ENCODE measurements around the gene ATP9B.

Gene ATP9B

DNA sequence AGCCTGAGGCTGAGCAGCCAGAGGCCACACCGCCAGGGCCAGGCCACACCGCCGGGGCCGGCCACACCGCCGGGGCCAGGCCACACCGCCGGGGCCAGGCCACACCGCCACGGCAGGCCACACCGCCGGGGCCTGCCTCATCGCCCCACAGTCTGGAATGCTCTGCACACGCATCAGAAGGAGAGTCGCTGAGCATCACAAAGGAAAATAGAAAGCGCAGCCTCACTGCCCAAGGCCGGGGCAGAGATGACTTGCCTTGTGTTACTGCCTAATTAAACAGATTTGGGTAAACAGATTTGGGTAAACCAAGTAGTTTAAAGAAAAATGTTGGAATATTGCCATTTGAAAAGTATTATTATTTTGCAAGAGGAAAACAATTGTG, 316.1 kb downstream of the ATP9B start:
- DNase-seq: no peak

DNA sequence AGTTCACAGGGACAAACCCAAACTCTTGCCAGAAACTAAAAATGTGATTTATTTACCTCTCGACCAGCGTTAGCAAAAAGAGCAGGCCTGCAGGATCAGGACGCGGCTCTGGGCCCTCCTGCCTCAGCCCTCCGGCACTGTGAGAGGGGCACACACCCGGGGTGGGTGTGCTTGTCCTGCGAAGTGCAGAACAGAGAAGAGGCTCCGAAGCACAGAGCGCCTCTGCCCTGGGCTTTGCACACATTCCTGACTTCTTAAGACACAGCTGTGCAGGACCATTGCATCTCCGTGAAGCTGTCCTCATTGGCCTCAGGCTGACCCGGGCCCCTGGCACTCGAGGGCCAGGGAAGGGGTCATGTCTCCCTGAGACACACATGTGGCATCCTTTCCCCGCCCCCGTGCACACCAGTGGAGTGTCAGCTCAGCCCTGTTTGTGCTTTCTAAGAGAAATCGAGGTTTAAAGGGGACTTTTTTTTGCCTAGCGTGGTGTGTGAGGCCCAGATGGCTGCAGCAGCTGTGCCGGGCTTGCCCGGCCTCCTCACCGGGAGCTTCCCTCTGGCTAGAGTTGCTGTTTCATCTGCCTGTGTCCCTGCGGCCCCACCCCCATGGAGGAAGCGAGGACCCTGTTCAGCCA, 316.6 kb downstream of the ATP9B start:
- no peak for DNase-seq

DNA sequence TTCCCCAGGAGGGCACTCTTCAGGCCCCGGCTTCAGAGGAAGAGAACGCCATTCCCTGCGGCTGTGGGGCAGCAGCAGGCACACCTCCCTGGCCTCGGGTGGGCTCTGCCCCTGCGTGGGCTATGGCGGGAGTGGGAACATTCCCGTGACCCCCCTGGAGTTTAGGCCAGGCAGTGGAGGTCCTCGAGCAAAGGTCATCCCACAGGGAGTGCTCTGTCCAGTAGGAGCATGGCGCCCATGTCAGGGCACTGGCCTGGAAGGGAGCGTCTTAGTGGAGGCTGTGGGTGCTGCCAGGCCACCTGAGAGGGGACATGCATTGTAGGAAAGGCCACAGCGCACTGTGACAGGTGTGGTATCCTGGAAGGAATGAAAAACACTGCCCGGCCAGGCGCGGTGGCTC, 317.4 kb downstream of the ATP9B start:
- no peak for DNase-seq

DNA sequence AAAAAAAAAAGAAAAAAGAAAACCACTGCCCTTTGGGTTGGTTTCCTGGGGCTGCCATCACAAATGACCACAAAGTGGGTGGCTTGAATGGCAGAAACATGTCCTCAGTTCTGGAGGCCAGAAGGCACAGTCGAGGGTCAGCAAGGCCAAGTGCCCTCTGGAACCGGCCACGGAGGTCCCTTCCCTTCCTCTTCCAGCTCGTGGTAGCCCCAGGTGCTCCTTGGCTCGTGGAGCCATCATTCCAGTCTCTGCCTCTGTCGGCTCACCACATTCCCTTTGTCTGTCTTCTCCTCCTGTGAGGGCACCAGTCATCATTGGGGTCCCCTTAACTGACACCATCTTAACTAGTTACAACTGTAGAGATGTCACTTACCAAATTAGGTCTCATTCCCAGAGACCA, 318.0 kb downstream of the ATP9B start:
- no peak for DNase-seq

DNA sequence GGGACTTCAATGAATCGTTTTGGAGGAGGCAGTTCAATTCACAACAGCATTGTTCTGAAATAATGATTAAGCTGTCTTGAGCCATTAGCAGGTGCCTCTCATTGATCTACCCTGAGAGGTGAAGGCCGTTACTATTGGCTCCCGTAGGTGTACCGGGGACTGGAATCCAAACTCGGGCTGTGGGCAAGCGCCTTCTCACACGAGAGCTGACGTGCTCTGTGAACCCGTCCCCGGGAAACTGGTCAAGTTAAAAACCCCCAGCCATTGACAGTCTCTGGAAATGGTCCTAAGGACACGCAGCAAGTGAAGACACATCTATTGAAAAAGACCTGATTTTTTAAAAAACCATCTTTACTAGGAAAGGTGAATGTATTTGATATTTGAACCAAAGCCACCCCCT, 318.4 kb downstream of the ATP9B start:
- no peak for DNase-seq

DNA sequence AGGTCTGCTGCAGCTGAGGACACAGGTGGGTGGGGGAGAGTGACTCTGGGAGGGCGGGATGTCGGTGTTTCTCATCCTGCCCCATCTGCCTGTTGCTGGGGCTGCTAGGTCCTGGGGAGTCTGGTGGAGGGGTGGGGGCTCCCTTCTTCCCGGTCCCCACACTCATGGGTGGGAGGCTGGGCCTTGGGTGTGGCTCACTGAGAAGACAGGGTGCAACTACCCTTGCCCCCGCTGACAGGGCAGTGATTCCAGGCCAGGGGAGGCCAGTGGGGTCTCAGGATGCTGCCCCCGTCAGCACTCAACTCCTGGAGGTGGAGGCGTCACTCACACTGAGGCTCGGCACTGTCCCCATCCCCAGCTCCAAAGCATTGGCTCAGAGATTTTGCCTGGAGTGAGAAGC, 318.8 kb downstream of the ATP9B start:
- no peak for DNase-seq

DNA sequence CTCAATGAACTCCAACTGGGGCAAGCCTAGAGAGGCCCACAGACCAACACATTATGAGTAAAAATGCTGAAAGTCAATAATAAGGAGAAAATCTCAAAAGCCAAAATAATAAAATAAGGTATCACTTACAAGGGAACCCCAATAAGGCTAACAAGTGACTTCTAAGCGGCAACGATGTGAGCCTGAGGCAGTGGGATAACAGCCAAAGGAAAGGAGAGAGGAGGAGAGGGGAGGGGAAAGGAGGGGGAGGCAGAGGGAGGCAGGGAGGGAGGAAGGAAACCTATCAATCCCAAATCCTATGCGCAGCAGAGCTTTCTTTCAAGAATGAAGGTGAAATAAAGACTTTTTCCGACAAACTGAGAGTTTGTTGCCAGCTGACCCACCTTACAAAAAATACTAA, 320.5 kb downstream of the ATP9B start:
- DNase-seq: no peak

DNA sequence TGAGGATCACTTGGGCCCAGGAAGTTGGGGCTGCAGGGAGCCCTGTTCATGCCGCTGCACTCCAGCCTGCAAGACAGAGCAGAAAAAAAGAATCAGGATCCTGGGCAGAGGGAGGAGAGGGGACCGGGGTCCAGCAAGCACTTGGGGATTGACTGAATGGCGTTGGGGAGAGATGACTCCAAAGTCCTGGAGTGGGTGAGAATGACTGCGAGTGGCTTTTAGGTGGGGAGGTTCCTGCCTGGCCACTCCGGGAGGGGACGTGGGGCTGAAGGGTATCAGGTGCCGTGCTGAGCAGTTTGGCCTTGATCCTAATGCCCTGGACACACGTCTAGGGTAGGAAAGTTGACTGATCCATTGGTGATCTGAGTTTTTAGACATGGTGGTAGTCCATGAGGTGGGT, 323.0 kb downstream of the ATP9B start:
- no peak for DNase-seq

DNA sequence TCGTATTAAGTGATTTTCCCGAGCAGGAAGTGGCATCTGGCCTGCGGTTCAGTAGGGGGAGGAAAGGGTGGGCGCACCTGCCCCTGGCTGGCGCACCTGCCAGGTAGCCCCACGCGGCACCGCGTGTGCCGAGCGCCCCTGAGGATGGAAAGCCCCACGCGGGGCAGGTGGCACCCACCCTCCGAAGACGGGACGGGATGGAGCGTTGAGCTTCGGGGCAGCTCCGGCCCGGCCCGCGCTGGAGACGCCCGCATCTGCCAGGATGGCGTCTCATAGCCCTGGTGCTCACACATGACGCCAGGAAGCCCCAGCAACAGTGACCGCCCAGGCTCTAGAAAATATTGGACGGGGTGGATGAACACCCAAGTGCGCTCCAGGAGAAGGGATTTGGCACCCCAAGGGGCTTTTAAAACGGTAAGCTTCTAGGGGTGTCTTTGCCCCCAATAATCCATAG, 324.0 kb downstream of the ATP9B start:
- peak; percentile 69 for DNase-seq

DNA sequence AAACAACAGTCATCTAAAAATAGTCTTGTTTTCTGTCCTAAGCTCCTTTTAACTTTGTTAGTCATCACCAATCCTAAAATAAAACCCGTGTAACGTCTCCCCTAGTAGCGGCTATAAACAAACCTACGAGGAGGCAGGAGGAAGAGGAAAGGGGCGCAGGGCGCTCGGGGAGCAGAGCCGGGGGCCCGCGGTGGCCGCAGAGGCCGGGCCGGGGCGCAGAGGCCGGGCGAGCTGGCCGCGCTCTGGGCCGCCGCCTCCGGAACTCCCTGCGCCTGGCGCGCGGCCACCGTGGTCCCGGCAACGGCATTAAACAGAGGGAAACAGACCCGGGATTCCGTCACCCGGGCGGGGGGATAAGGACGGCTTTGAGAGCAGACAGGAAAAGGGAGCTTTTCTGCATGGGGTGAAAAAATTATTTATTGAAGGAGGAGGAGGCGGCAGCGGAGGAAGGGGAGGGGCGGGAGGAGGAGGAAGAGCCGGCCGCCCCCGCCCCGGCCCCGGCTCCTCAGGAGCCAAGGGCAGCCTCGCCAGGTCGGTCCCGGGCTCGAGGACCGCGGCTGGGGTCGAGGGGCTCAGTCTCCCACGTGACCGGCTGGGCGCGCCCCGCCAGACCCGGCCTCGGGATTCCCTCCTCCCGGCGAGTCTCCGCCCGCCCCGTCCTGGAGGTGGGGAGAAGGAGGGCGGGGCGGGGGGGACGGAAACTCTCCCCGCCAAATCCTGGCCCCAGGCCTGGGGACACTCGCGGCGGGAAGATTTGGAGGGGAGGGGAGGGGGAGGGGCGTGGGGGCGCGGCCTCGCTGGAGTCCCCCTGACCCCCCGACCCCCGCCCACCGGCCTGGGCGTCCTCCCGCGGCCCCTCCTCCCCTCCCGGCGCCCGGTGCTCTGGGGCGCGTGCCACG, 324.7 kb downstream of the ATP9B start:
- DNase-seq: peak; percentile 95

DNA sequence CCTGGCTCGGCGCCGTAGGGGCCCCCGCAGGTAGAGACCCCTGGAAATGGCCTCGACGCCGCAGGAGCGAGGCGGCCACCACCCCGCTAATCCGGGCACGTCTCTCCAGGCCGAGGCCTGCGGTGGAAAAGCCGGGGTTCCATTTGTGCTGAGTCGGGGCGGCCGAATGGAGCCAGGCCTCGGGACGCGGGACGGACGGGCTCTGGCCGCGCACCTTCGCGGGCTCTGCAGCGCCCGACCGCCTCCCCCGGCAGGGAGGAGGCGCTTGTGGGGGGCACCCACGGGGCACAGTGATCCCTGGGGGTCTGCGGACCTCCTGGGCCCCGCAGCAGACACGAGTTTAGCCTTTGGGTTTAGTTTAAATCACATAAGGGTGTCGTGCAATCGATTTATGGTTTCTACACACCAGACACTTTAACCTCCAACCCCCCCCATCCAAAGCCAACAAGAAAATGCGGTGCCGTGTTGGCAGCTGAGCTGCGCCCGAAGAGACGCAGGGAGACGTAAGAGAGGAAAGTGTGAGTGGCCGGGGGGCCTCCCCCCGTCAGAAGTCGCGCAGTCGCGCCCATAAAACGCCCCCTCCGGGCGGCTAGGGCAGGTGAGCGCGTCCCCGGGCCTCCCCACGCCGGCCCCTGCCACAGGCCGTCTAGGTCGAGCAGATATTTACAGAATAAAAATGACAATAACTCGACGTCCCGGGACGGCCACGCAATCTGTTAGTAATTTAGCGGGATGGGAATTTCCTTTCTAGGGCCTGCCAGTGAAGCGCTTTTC, 325.5 kb downstream of the ATP9B start:
- peak; percentile 77 for DNase-seq

DNA sequence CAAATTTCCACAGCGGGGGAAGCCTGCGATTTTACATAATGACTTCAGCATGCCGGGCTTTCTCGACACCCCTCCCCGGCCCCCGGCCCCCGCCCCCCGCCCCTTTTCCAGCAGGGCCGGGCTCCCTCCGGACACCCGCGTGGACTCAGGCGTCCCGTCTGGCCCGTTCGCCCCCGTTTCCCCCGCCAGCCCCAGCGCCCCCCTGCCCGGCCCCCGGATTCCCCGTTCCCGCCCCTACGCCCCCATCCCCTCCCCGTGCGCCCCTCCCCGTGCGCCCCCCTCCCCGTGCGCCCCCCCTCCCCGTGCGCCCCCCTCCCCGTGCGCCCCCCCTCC, 326.1 kb downstream of the ATP9B start:
- DNase-seq: peak; percentile 66

DNA sequence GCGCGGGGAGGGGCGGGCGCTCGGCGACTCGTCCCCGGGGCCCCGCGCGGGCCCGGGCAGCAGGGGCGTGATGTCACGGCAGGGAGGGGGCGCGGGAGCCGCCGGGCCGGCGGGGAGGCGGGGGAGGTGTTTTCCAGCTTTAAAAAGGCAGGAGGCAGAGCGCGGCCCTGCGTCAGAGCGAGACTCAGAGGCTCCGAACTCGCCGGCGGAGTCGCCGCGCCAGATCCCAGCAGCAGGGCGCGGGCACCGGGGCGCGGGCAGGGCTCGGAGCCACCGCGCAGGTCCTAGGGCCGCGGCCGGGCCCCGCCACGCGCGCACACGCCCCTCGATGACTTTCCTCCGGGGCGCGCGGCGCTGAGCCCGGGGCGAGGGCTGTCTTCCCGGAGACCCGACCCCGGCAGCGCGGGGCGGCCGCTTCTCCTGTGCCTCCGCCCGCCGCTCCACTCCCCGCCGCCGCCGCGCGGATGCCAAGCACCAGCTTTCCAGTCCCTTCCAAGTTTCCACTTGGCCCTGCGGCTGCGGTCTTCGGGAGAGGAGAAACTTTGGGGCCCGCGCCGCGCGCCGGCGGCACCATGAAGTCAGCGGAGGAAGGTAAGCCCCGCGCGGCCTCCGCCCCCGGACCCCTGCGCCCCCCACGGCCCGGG, 326.7 kb downstream of the ATP9B start, which contains the start of gene NFATC1:
Gene NFATC1, plus strand, starts transcription at position 170 of the 644 bp plus-strand sequence. Its CDS starts 295 bp downstream, at position 465.
- DNase-seq: peak; percentile 81

DNA sequence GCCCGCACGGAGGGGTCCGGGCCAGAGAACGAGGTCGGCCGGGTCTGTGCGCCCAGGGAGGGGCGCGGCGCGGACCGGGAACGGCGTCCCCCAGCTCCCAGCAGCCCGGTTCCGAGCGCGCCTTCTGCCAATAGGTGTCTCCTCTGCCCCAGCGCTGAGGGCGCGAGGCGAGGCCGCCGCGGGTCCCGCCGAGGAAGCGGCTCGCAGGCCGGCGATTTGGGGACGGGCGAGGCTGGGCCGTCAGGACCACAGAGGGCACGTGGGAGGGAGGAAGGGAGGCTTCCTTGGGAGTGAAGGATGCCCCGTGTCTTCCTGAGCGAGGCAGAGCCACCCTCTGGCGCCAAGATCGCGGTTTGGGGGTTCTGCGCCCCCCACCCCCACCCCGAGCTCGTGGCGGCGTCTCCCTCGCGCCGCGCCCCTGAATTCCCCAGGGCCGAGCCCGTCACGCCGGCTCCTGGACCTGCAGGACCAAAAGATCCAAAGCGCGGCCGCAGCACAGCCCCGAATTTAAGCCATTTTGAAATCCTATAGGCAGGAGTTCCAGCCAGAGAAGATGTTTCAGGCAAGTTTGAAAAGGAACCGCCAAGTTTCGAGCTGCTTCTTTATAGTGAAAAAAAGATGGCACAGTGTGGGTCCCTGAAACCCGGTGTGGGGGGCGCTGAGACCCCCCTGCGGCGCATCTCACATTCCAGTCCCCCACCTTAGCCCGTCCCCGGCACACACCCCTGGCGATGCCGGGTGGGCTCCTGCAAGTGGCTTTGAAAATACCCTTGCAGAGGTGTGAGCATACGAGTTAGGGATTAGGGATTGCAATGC, 327.4 kb downstream of the ATP9B start:
- peak; percentile 53 for DNase-seq

DNA sequence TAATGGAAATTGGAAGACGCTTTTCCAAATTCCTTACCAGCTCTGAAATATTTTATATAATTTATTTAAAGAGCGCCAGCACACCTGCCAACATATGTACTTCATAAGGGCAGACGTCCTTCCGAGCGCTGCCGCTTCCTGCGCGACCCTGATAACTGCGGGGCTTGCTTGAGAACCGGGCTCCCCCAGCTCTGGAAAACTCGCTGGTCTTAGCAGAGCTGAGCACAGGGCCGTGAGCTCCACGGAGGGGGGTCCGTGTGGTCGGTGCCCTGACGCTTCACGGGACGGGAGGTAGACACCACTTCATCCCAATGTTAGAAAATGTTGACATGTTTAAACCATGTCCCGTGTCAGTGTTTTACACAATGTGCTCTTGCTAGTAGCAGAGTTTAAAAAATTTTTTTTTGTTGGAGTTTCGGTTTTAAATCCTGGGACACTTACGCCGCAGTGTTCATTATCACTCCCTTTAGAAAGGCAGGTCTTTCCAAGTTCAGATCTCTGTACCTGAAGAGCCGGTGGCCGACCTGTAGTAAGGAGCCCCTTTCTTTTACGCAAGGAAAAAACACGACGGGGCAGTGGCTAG, 328.1 kb downstream of the ATP9B start:
- DNase-seq: no peak

DNA sequence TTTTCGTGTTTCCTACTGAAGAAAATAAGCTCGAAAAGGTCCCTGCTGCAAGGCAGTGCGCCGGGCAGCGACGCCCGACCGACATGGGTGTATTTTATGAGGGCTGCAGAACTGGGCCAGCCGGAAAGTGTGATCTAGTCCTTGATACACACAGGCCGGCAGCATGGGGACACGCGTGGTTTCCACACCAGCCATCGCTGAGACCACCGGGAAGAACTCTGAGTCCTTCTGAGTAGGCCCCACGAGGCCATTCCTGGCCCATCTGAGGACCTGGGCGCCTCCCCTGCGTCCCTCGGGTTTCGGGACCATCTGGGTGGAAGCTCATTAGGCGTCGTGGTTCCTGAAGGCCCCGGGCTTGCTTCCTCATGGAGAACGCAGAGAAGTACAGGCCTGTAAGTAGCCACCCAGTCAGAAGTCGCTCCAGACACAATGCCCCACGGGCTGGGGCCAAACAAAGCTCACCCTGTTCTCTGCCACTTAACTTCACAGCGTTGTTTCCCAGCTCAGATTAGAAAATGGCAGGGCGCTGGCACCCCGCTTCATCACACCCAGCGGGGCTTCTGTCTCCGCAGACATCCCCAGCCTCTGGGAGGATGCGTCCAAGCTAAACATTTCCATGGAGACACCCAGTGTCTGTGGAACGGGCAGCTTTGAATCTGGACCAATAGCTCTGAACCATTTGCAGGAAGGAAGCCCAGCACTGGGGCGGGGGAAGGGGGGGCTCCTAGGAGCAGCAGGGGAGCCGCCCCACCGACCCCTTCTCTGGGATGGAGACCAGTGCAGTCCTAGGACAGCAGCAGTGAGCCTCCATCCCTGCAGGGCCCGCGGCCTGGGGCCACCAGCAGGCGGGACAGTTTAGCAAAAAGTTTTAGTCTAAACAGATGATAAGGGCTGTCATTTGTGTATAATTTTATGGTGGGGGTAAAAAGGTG, 328.9 kb downstream of the ATP9B start:
- DNase-seq: no peak

DNA sequence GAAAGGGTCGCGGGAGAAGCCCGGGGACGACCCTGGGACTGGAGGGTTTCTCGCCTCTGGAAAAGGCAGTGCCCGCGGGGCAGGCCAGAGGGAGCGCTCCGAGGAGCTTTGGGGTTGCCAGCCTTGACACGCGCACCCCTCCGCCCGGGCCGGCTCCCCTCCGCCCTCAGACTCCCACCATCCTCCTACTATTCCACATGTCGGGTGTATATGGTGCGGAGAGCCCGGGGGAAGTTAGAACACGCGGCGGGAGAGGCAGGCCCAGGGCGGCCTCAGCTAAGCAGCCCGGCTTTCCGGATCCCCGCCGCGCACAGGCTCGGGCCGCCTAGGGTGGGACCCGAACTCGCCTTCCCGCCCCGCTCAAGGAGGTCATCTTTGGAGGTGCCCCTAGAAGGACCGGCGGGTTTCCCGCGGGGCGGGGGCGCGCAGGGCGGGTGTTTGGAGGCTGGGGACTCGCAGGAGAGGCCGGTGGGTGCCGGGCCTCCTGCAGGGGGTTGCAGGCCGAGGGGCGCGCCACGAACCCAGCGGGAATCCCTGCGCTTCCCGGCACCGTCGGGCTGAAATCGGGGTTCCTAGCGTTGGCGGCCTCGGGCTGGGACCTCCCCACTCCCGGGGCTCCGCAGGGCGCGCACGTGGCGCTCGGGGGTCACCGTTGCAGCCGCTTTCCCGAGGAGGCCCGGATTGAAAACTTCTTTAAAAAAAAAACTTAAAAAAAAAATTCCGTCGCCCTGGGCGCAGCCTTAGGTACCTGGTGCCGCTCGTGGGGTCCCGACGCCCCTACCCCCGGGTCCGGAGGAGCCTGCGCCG, 330.3 kb downstream of the ATP9B start:
- DNase-seq: peak; percentile 40

DNA sequence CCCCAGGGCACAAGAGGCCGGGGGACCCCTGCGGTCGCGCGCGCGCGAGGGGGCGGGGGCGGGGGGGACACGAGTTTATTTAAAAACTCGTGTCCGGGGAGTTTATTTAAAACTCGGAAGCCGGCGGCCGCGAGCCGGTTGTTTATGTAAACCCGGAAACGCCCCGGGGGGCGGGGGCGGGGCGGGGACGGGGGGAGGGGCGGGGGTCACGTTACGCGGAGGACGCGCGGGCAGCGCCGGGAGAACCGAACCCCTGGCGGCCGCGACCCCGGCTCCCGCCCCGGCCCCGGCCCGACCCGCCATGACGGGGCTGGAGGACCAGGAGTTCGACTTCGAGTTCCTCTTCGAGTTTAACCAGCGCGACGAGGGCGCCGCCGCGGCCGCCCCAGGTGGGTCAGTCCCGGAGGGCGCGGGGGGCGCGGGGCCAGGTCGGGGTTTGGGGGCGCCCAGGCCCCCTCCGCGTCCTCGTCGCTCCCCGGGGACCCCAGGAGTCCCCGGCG, 330.9 kb downstream of the ATP9B start:
- DNase-seq: peak; percentile 63

DNA sequence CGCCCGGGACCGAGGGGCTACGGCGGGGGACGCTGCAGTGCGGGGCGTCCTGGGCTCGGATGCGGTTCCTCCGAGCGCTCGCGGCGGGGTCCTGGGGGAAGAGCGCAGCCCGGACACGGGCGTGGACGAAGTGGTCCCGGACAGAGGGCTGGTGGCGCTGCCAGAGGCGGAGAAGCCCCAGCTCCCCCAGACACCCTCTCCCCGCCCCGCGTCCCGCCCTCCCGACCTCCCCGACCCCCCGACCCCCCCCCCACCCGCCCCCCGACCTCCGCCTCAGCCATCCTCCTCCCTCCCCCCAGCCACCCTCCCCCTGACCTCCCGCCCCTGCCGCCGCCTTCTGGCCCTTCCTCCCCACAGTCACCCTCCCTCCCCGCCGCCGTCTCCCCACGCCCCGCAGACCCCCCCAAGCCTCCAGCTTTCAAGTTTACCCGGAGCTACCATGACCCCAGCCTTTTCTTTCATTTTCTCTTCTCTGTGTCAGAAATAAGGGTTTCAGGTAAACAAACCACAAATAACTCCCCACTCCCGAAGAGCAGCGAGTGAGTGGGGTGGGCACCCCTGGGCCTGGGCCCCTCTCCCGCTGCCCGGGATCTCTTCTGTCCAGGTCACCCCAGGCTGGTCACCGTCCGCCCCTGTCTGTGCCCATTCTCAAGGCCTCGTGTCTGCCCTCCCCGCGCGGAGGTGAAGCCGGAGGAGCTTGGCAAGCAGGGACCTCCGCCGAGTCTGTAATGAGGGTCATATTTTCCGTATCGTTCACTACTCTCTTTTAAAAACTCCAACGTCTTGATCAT, 331.6 kb downstream of the ATP9B start:
- no peak for DNase-seq

Data from NCI-H146 (cell line).